Muscle layer of duodenum (tissue), 2 donors: ENCODE data around the gene P2RX6.

ENCODE experiments used
- H3K27ac ChIP-seq: one replicate; pipeline ENCODE4 v1.7.0; 2013; ENCODE audit warnings: mild to moderate bottlenecking, low read length
- H3K27me3 ChIP-seq: one replicate; pipeline ENCODE4 v1.7.0; 2013; ENCODE audit warnings: low read depth, mild to moderate bottlenecking, control low read depth, low read length
- H3K36me3 ChIP-seq, 2 donors: one replicate each; pipeline ENCODE4 v1.7.0; 2013; ENCODE audit warnings: low read length in 2 of 2, control low read depth in 1 of 2, mild to moderate bottlenecking in 1 of 2; ENCODE audit not compliant: insufficient read depth in 2 of 2, control insufficient read depth in 1 of 2
- H3K4me1 ChIP-seq, 2 donors: one replicate each; pipeline ENCODE4 v1.7.0; 2013; ENCODE audit warnings: low read length in 2 of 2, mild to moderate bottlenecking in 2 of 2, control low read depth in 1 of 2, moderate library complexity in 1 of 2; ENCODE audit not compliant: insufficient read depth in 2 of 2, control insufficient read depth in 1 of 2
- H3K4me3 ChIP-seq, 2 donors: one replicate each; pipeline ENCODE4 v1.7.0; 2013; ENCODE audit warnings: low read length in 2 of 2, low read depth in 1 of 2, mild to moderate bottlenecking in 1 of 2
- H3K9me3 ChIP-seq, 2 donors: one replicate each; pipeline ENCODE4 v1.7.0; 2013; ENCODE audit warnings: low read length in 2 of 2, control low read depth in 1 of 2, mild to moderate bottlenecking in 1 of 2; ENCODE audit not compliant: control insufficient read depth in 1 of 2
- donor health status: healthy.

P2RX6 gene

GRCh38 chr22:21025266-21025665 is 10.3 kb downstream of the P2RX6 start:
- Histone ChIP-seq H3K4me3 (no peak overlapping the region), H3K27me3 (peaks cover 3% of the 10 kb centered on the region), H3K9me3 (no peaks in the 10 kb centered on the region), H3K4me1 (peaks cover 0 to 5% of the 10 kb centered on the region in 2 donors), H3K27ac (no peak overlapping the region), H3K36me3 (no peaks in the 10 kb centered on the region)

- Histone ChIP-seq H3K36me3 (no peaks in the 10 kb centered on the region), H3K4me3 (no peak overlapping the region), H3K27me3 (peaks cover 3% of the 10 kb centered on the region), H3K27ac (no peak overlapping the region), H3K4me1 (peaks cover 0 to 5% of the 10 kb centered on the region in 2 donors), H3K9me3 (no peaks in the 10 kb centered on the region)
Measured at GRCh38 chr22:21025763-21026755, 11.1 kb downstream of the P2RX6 start.

GRCh38 chr22:21026783-21027692 is 12.1 kb downstream of the P2RX6 start:
- H3K9me3 ChIP-seq, result no peaks in the 10 kb centered on the region
- no peak overlapping the region for H3K27ac ChIP-seq
- no peaks in the 10 kb centered on the region for H3K36me3 ChIP-seq
- H3K4me1 ChIP-seq, result peaks cover 0 to 6% of the 10 kb centered on the region in 2 donors
- H3K27me3 ChIP-seq, result peaks cover 3% of the 10 kb centered on the region
- no peak overlapping the region for H3K4me3 ChIP-seq

- H3K27ac ChIP-seq, result no peak overlapping the region
- H3K4me1 ChIP-seq, result peaks cover 0 to 9% of the 10 kb centered on the region in 2 donors
- H3K4me3 ChIP-seq, result no peak overlapping the region
- peaks cover 3% of the 10 kb centered on the region for H3K27me3 ChIP-seq
- no peaks in the 10 kb centered on the region for H3K36me3 ChIP-seq
- no peaks in the 10 kb centered on the region for H3K9me3 ChIP-seq
Measured at GRCh38 chr22:21028277-21029251, 13.6 kb downstream of the P2RX6 start.

- H3K27me3 ChIP-seq, result peaks cover 3% of the 10 kb centered on the region
- H3K36me3 ChIP-seq, result no peaks in the 10 kb centered on the region
- no peak overlapping the region for H3K27ac ChIP-seq
- H3K4me3 ChIP-seq, result no peak overlapping the region
- H3K9me3 ChIP-seq, result no peaks in the 10 kb centered on the region
- peaks cover 0 to 9% of the 10 kb centered on the region in 2 donors for H3K4me1 ChIP-seq
Measured at GRCh38 chr22:21029486-21030025, 14.6 kb downstream of the P2RX6 start.

- peaks cover 3% of the 10 kb centered on the region for H3K27me3 ChIP-seq
- H3K36me3 ChIP-seq, result no peaks in the 10 kb centered on the region
- H3K4me1 ChIP-seq, result peaks cover 0 to 9% of the 10 kb centered on the region in 2 donors
- no peak overlapping the region for H3K27ac ChIP-seq
- no peaks in the 10 kb centered on the region for H3K9me3 ChIP-seq
- no peak overlapping the region for H3K4me3 ChIP-seq
Measured at GRCh38 chr22:21030032-21030431, 15.1 kb downstream of the P2RX6 start.

GRCh38 chr22:21030621-21031544 is 15.9 kb downstream of the P2RX6 start:
- H3K36me3 ChIP-seq, result no peaks in the 10 kb centered on the region
- peaks cover 3% of the 10 kb centered on the region for H3K27me3 ChIP-seq
- H3K4me1 ChIP-seq, result peaks cover 0 to 9% of the 10 kb centered on the region in 2 donors
- no peak overlapping the region for H3K4me3 ChIP-seq
- no peak overlapping the region for H3K27ac ChIP-seq
- no peaks in the 10 kb centered on the region for H3K9me3 ChIP-seq

GRCh38 chr22:21031545-21032036 is 16.6 kb downstream of the P2RX6 start:
- Histone ChIP-seq H3K27me3 (peaks cover 3% of the 10 kb centered on the region), H3K9me3 (no peaks in the 10 kb centered on the region), H3K4me1 (peaks cover 0 to 9% of the 10 kb centered on the region in 2 donors), H3K4me3 (peak overlapping the region in 1 of 2 donors; percentile 11), H3K27ac (no peak overlapping the region), H3K36me3 (no peaks in the 10 kb centered on the region)

- Histone ChIP-seq H3K4me3 (peak within 1 kb of the TSS; percentile 11 to 45), H3K27me3 (peaks cover 3% of the 10 kb centered on the region), H3K27ac (no peak within 1 kb of the TSS)
Measured at GRCh38 chr22:21032037-21032867, 17.3 kb downstream of the P2RX6 start, which contains the start of gene SLC7A4. Gene SLC7A4 (minus strand): TSS chr22:21032561. CDS start chr22:21031812, 749 bp downstream.

More at GRCh38 chr22:21032037-21032867, 17.3 kb downstream of the P2RX6 start, which contains the start of gene SLC7A4:
- Histone ChIP-seq H3K36me3 (no peaks in the 10 kb centered on the region), H3K9me3 (no peaks in the 10 kb centered on the region), H3K4me1 (peaks cover 0 to 9% of the 10 kb centered on the region in 2 donors)
